Activated B cell treated with CpG ODN at 0.5 μM for 24 hours (primary cell): ENCODE results near the gene LDB2. TPM values are rescaled to one million over a fixed set of nuclear protein-coding genes. Genes with fewer than 3 reads are reported as not detected.

Experiments used
- ATAC-seq: fragments of 200-7000 bp; cut with Tn5 transposase; one replicate; pipeline ENCODE4 v1.10.0; 2021; ENCODE audit warnings: low read depth, mild to moderate bottlenecking, moderate library complexity
- CTCF ChIA-PET: fragments of 350-600 bp; sonication (Branson Sonifier 250); formaldehyde crosslinking; loops from one replicate; lab custom pipeline; 2021; ENCODE audit warnings: antibody characterized with exemption; lab: Charles Lee
- POLR2A ChIA-PET: fragments of 350-600 bp; sonication (Branson Sonifier 250); formaldehyde crosslinking; loops from one replicate; lab custom pipeline; 2021; ENCODE audit warnings: antibody characterized with exemption; lab: Charles Lee
- DNase-seq: peaks from one replicate; pipeline ENCODE4 v3.0.0; 2022
- H3K27ac Mint-ChIP-seq: one replicate; pipeline ENCODE4 v1.8.0; 2020; ENCODE audit warnings: mixed read lengths
- H3K27me3 Mint-ChIP-seq: one replicate; pipeline ENCODE4 v1.8.0; 2021; ENCODE audit warnings: mixed read lengths
- H3K36me3 Mint-ChIP-seq: one replicate; pipeline ENCODE4 v1.8.0; 2021; ENCODE audit warnings: low read depth, mixed read lengths
- H3K4me1 Mint-ChIP-seq: one replicate; pipeline ENCODE4 v1.8.0; 2021; ENCODE audit warnings: mixed read lengths
- H3K4me3 Mint-ChIP-seq: one replicate; pipeline ENCODE4 v1.8.0; 2020; ENCODE audit warnings: mild to moderate bottlenecking, mixed read lengths
- H3K9me3 Mint-ChIP-seq: one replicate; pipeline ENCODE4 v1.8.0; 2020; ENCODE audit warnings: mixed read lengths
- intact Hi-C: fragments of 100-400 bp; cut with micrococcal nuclease; formaldehyde crosslinking; loops from one replicate; pipeline ENCODE4 v1.15.1; 2024
- total RNA-seq: library from RNA; stranded (reverse); gene quantifications from 2 replicates; pipeline ENCODE4 v1.2.3, GENCODE V29; 2022
- TF ChIP-seq, protein P1 (sequence below): fragments of 200-600 bp; IDR thresholded peaks from one replicate; pipeline ENCODE4 v1.8.0; 2022; ENCODE audit warnings: antibody characterized with exemption, mild to moderate bottlenecking

LDB2 gene
- total RNA-seq, 1 donor from 2014 or later = not detected

DNA sequence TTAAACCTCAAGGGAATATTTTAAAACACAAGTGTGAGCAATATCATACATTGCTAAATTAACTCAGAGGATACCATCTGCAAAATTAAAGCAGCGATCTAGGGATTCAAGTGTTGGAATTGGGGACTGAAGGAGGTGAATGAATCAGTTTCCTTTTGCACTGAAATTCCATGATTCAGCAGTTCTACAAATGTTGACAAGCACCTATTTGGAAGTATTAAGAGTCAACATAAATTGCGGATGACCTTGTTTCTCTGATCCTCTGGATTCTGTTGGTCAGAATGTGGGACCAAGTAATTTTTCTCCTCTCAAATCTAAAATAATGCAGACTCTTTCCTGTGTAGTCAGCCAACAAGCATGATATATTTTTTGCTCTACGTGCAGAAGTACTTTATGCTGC is 78.8 kb downstream of the LDB2 start:
- no peaks in the 10 kb centered on the region for H3K36me3 Mint-ChIP-seq
- H3K27me3 Mint-ChIP-seq = no peaks in the 10 kb centered on the region
- H3K27ac Mint-ChIP-seq = no peak overlapping the region
- H3K4me3 Mint-ChIP-seq = no peak overlapping the region
- H3K4me1 Mint-ChIP-seq = no peaks in the 10 kb centered on the region
- DNase-seq = no peak
- TF ChIP-seq, protein P1, sequence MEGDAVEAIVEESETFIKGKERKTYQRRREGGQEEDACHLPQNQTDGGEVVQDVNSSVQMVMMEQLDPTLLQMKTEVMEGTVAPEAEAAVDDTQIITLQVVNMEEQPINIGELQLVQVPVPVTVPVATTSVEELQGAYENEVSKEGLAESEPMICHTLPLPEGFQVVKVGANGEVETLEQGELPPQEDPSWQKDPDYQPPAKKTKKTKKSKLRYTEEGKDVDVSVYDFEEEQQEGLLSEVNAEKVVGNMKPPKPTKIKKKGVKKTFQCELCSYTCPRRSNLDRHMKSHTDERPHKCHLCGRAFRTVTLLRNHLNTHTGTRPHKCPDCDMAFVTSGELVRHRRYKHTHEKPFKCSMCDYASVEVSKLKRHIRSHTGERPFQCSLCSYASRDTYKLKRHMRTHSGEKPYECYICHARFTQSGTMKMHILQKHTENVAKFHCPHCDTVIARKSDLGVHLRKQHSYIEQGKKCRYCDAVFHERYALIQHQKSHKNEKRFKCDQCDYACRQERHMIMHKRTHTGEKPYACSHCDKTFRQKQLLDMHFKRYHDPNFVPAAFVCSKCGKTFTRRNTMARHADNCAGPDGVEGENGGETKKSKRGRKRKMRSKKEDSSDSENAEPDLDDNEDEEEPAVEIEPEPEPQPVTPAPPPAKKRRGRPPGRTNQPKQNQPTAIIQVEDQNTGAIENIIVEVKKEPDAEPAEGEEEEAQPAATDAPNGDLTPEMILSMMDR = no peak
- ATAC-seq = no peak
- H3K9me3 Mint-ChIP-seq = peaks cover 3% of the 10 kb centered on the region
- ChIA-PET CTCF (no interaction called here), POLR2A (no interaction called here)
- intact Hi-C loops = no loop called here

DNA sequence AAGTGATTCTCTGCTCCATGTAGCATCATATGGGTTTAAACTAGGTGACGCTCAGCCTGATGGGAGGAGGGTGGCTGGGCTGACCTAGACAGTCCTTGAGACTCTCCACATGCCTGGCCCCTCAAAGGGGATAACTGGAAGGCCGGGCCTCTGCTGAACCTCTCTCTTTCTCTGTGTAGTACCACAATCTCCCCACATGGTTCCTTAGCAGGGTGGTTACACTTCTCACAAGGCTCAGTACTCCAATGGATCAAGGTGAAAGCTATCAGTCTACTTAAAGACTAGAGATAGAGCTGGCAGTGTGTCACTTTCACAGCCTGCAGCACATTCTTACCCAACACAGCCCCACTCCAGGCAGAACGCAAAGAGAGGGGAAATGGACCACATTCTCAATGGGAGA is 80.4 kb downstream of the LDB2 start:
- ChIA-PET CTCF (no interaction called here), POLR2A (no interaction called here)
- TF ChIP-seq, protein P1 = no peak
- H3K4me3 Mint-ChIP-seq = no peak overlapping the region
- intact Hi-C loops = no loop called here
- ATAC-seq = no peak
- H3K4me1 Mint-ChIP-seq = no peaks in the 10 kb centered on the region
- no peak overlapping the region for H3K27ac Mint-ChIP-seq
- no peak for DNase-seq
- no peaks in the 10 kb centered on the region for H3K27me3 Mint-ChIP-seq
- H3K9me3 Mint-ChIP-seq = peaks cover 3% of the 10 kb centered on the region
- H3K36me3 Mint-ChIP-seq = no peaks in the 10 kb centered on the region

DNA sequence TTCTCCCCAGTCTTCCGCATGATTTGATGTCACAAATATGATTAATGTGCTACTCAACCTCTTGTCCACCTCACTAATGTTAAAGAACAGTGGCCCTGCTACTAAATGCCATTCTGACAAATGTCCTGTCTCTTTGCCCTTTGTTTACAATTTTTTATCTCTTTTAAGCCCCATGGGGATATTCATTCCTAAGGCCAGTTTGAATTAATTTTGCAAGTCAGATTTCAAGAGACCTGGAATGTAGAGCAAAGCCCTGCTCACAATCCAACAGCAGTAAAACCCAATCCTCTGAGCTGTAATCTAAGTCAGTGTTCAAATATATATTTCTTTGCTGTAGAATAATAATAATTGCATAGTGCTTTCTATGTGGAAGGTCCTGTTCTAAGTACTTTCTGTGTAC is 81.2 kb downstream of the LDB2 start:
- H3K27me3 Mint-ChIP-seq = no peaks in the 10 kb centered on the region

DNA sequence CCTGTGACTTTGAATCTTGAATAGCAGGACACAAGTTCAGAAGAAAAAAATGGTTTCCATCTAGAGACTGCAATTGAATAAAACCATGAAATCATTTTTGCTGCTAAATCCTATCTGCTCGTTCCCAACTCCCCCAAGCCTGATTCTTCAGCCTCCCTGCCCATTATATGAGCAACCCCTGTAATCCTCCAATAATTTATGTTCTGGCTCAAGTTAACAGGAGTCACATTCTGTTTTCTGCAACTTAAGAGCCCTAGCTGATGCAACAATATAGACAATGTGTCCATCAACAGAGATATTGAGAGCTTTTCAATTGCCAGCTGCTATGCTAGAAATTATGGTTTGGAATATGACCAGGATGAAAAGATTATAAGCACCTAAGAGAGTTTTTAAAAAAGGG is 84.1 kb downstream of the LDB2 start:
- no peak for ATAC-seq
- H3K27me3 Mint-ChIP-seq = no peaks in the 10 kb centered on the region
- CTCF ChIA-PET = no interaction called here
- DNase-seq = no peak
- H3K4me1 Mint-ChIP-seq = no peaks in the 10 kb centered on the region
- TF ChIP-seq, protein P1 = no peak
- H3K9me3 Mint-ChIP-seq = peaks cover 3% of the 10 kb centered on the region
- POLR2A ChIA-PET = no interaction called here
- no peak overlapping the region for H3K27ac Mint-ChIP-seq
- intact Hi-C loops = no loop called here
- H3K4me3 Mint-ChIP-seq = no peak overlapping the region
- H3K36me3 Mint-ChIP-seq = no peaks in the 10 kb centered on the region

More for the DNA sequence above, 81.2 kb downstream of the LDB2 start:
- ChIA-PET CTCF (no interaction called here), POLR2A (no interaction called here)
- DNase-seq = no peak
- TF ChIP-seq, protein P1 = no peak
- Mint-ChIP-seq H3K4me3 (no peak overlapping the region), H3K27ac (no peak overlapping the region), H3K9me3 (peaks cover 3% of the 10 kb centered on the region), H3K36me3 (no peaks in the 10 kb centered on the region), H3K4me1 (no peaks in the 10 kb centered on the region)
- no peak for ATAC-seq
- intact Hi-C loops = no loop called here

DNA sequence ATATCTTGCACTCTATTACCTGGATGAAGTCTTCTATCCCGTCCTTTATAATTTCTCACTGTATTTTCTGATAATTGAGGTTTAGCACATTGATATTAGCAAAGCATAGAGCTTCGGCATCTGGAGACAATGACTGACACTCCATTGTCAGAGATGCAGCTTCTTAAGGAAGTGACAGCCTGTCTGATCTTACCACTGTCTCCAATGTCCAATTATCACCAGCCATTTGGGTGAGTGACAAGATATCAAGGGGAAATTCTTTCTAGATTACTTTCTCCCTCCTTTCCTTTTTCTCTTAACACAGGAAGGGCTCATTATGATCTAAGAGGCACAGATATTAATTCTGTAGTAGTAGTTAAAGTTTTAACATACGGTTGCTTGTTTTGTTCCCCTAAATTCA is 86.4 kb downstream of the LDB2 start:
- TF ChIP-seq, protein P1 = no peak
- no peaks in the 10 kb centered on the region for H3K27me3 Mint-ChIP-seq
- DNase-seq = no peak
- peaks cover 3% of the 10 kb centered on the region for H3K9me3 Mint-ChIP-seq
- intact Hi-C loops = no loop called here
- ATAC-seq = no peak
- POLR2A ChIA-PET = no interaction called here
- CTCF ChIA-PET = no interaction called here
- H3K4me1 Mint-ChIP-seq = no peaks in the 10 kb centered on the region
- no peaks in the 10 kb centered on the region for H3K36me3 Mint-ChIP-seq
- no peak overlapping the region for H3K4me3 Mint-ChIP-seq
- no peak overlapping the region for H3K27ac Mint-ChIP-seq
